K562 (cell line): Measurements from ENCODE around the gene CCDC33. TPM values are rescaled to one million over a fixed set of nuclear protein-coding genes. Genes with fewer than 3 reads are reported as not detected.

Experiments used
- ATAC-seq: fragments of 200-7000 bp; cut with Tn5 transposase; 3 replicates; pipeline ENCODE4 v1.9.1; 2020; ENCODE audit warnings: moderate library complexity
- BruUV-seq: library from RNA; stranded (reverse); fragments of 400-500 nt; replicated peaks from 2 replicates; lab custom pipeline; 2021; lab: Mats Ljungman, UMichigan
- CTCF ChIA-PET: fragments of 300-600 bp; formaldehyde crosslinking; extraction: SDS; loops from one replicate; lab custom pipeline; 2021; ENCODE audit warnings: low intra/inter-chr PET ratio; lab: Yijun Ruan, JAX
- POLR2A ChIA-PET: fragments of 300-600, 350-650 bp; sonication (Branson Sonifier 250); formaldehyde crosslinking; extraction: SDS; loops from one replicate; lab custom pipeline; 2021; ENCODE audit warnings: antibody characterized with exemption, inconsistent platforms; lab: Yijun Ruan, JAX
- DNase-seq, 4 experiments: peaks; one replicate each; pipeline versions ENCODE4 v3.0.0 to v3.0.0-alpha.2; 2011 to 2018; ENCODE audit warnings: low spot score in 3 of 4, mixed read lengths in 3 of 4; ENCODE audit errors: extremely low read depth in 1 of 4
- FAIRE-seq: peaks from 2 replicates; lab custom pipeline; 2011; peaks lifted over from hg19 to GRCh38; lab: Jason Lieb, UNC
- H2AFZ ChIP-seq: 2 replicates; pipeline ENCODE4 v1.6.0; 2011; ENCODE audit warnings: low read depth, low read length, control low read depth, inconsistent platforms
- H3K27ac ChIP-seq: fragments of 200-600 bp; 3 replicates; pipeline ENCODE4 v1.8.0; 2011; ENCODE audit warnings: low read depth, mild to moderate bottlenecking, control low read depth, inconsistent platforms, low read length, moderate library complexity, mixed read lengths; ENCODE audit errors: extremely low read depth
- H3K27me3 ChIP-seq, 2 experiments: fragments of 300-600 bp in 1 of 2; 2 replicates in 1 of 2; 3 replicates in 1 of 2; pipeline versions ENCODE4 v1.6.0 to v1.8.0; 2011; ENCODE audit warnings: inconsistent platforms in 2 of 2, low read length in 2 of 2, mild to moderate bottlenecking in 1 of 2, mixed read lengths in 1 of 2, moderate library complexity in 1 of 2; ENCODE audit not compliant: control insufficient read depth in 2 of 2, insufficient read depth in 2 of 2
- H3K36me3 ChIP-seq: fragments of 300-600 bp; 3 replicates; pipeline ENCODE4 v1.8.0; 2011; ENCODE audit warnings: mild to moderate bottlenecking, low read length, inconsistent platforms; ENCODE audit not compliant: control insufficient read depth, insufficient read depth
- H3K4me1 ChIP-seq, 2 experiments: fragments of 200-600 bp in 1 of 2; replicated peaks in 1 of 2; 2 replicates in 1 of 2; 3 replicates in 1 of 2; pipeline versions ENCODE4 v1.5.1 to v1.8.0; 2011; ENCODE audit warnings: inconsistent platforms in 2 of 2, low read length in 2 of 2, mild to moderate bottlenecking in 1 of 2, mixed read lengths in 1 of 2, moderate library complexity in 1 of 2; ENCODE audit not compliant: control insufficient read depth in 2 of 2, insufficient read depth in 2 of 2
- H3K4me2 ChIP-seq: 2 replicates; pipeline ENCODE4 v1.6.1; 2011; ENCODE audit warnings: low read length, control low read depth, inconsistent platforms, mixed read lengths; ENCODE audit not compliant: insufficient read depth
- H3K4me3 ChIP-seq: fragments of 200-600 bp; sonication (generic), shearing (Covaris generic); 2 replicates; pipeline ENCODE4 v1.5.1; 2016; ENCODE audit warnings: control low read depth, inconsistent platforms
- H3K79me2 ChIP-seq: fragments of 200-600 bp; 3 replicates; pipeline ENCODE4 v1.8.0; 2011; ENCODE audit warnings: low read length, inconsistent platforms; ENCODE audit not compliant: control insufficient read depth, insufficient read depth
- H3K9ac ChIP-seq, 2 experiments: 2 replicates each; pipeline versions ENCODE4 v1.6.0 to v1.6.1; 2011; ENCODE audit warnings: low read depth in 2 of 2, low read length in 2 of 2, control low read depth in 1 of 2, inconsistent platforms in 1 of 2, mild to moderate bottlenecking in 1 of 2, mixed read lengths in 1 of 2; ENCODE audit not compliant: insufficient read depth in 1 of 2
- H3K9me1 ChIP-seq: one replicate; pipeline ENCODE4 v1.6.0; 2011; ENCODE audit warnings: inconsistent platforms, mild to moderate bottlenecking, low read length, moderate library complexity; ENCODE audit not compliant: control insufficient read depth, insufficient read depth
- H3K9me3 ChIP-seq: replicated peaks from 2 replicates; pipeline ENCODE4 v1.5.1; 2011; ENCODE audit warnings: low read depth, low read length, inconsistent platforms; ENCODE audit not compliant: control insufficient read depth, insufficient read depth
- H4K20me1 ChIP-seq: replicated peaks from 2 replicates; pipeline ENCODE4 v1.6.1; 2011; ENCODE audit warnings: low read length, inconsistent platforms, mixed read lengths; ENCODE audit not compliant: control insufficient read depth, insufficient read depth
- KDM1A ChIP-seq, 2 experiments: fragments of 450-650 bp; IDR thresholded peaks; 2 replicates each; pipeline ENCODE4 v1.6.1; 2016; ENCODE audit warnings: mild to moderate bottlenecking in 2 of 2
- MTA2 ChIP-seq: fragments of 450-650 bp; IDR thresholded peaks from 2 replicates; pipeline ENCODE4 v1.6.1; 2016; ENCODE audit warnings: low read depth
- RBM25 ChIP-seq: fragments of 200-400 bp; formaldehyde crosslinking; IDR thresholded peaks from 2 replicates; pipeline ENCODE4 v1.6.1; 2018; ENCODE audit warnings: low read length, low read depth, moderate library complexity; ENCODE audit not compliant: severe bottlenecking
- SMARCB1 ChIP-seq: IDR thresholded peaks from 2 replicates; pipeline ENCODE4 v1.6.1; 2011; ENCODE audit warnings: improper control_type of control experiment, low read depth; ENCODE audit not compliant: insufficient read length
- TAF15 ChIP-seq: fragments of 200-400 bp; formaldehyde crosslinking; IDR thresholded peaks from 2 replicates; pipeline ENCODE4 v1.6.1; 2017; ENCODE audit warnings: mild to moderate bottlenecking, low read depth, low read length, moderate library complexity
- WGBS: fragments of 100-300 bp; shearing (Covaris generic); methylation state at CpG from one replicate; pipeline ENCODE4 v1.1.6; 2016; ENCODE audit warnings: low coverage, mixed read lengths; ENCODE audit not compliant: insufficient coverage; ENCODE audit errors: missing lambda C conversion rate; 5-methylcytosine and 5-hydroxymethylcytosine counted together
- in situ Hi-C: fragments of 300-500 bp; cut with MboI; formaldehyde crosslinking; loops from 4 replicates; pipeline ENCODE4 v1.15.0; 2018; ENCODE audit warnings: inconsistent platforms, mixed read lengths
- intact Hi-C: fragments of 100-400 bp; cut with micrococcal nuclease; formaldehyde crosslinking; loops from 2 replicates; pipeline ENCODE4 v1.14.2; 2022
- polyA plus RNA-seq, 8 experiments: library from polyadenylated mRNA; depleted of rRNA in 4 of 8; stranded (reverse) in 5 of 8; unstranded in 3 of 8; fragments of >200 nt; fragmentation: Nextera tagmentation in 2 of 8; fragmentation: Illumina TruSeq in 1 of 8; extraction: Ambion mirVana in 2 of 8; extraction: Trizol in 1 of 8; gene quantifications; 2 replicates each; pipeline versions ENCODE4 v1.2.1 to v1.2.3, GENCODE V29; 2011 to 2014; ENCODE audit warnings: inconsistent platforms in 1 of 8, missing spikeins in 1 of 8
- total RNA-seq, 7 experiments: library from RNA; depleted of rRNA in 6 of 7; stranded (reverse); fragments of >200 nt in 6 of 7; fragmentation: Illumina TruSeq in 2 of 7; extraction: Trizol in 2 of 7; gene quantifications; 2 replicates each; pipeline versions ENCODE4 v1.2.1 to v1.2.3, GENCODE V29; 2011 to 2021; ENCODE audit warnings: low replicate concordance in 1 of 7
- TF ChIP-seq, protein P1 (sequence below): fragments of 250-450 bp; sonication (Bioruptor Pico); IDR thresholded peaks from 2 replicates; pipeline ENCODE4 v1.5.0; 2021
- TF ChIP-seq, protein P2 (sequence below): fragments of 450-650 bp; IDR thresholded peaks from 2 replicates; pipeline ENCODE4 v1.6.1; 2016; ENCODE audit warnings: low read depth
- TF ChIP-seq, protein P3 (sequence below): fragments of 200-800 bp; sonication (Bioruptor generic); IDR thresholded peaks from 2 replicates; pipeline ENCODE4 v1.6.1; 2017; ENCODE audit warnings: missing genetic modification characterization, missing compliant biosample characterization

CCDC33 gene
- total and polyA plus RNA-seq, 9 of the 15 experiments (the other 6 are each of a cell fraction or from before 2014, with no cell fraction given): 0.08 to 1.1 (median 0.15) TPM; not detected in 4

DNA sequence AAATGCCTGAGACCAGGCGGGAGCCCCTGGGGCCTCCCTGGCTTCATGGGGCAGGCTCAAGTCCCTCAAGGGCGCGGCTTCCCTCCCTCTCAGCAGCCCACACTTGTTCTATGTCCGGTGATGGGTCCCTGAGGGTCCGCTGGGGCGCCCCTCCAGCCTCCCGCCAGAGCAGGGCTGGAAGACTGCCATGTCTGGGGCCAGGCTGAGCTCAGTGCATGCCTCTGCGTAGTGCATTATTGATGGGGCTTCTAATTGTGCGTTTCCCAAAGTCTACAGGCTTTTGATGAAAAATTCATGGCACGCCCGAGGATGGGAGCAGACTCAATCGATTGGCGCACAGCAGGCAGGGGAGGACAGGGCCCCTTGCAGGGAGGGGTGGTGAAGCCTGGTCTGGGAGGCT lies 80.0 kb downstream of the CCDC33 start (continued):
- TF ChIP-seq RBM25: no peak
- no peak for TF ChIP-seq MTA2
- TF ChIP-seq TAF15: no peak
- TF ChIP-seq, protein P1, sequence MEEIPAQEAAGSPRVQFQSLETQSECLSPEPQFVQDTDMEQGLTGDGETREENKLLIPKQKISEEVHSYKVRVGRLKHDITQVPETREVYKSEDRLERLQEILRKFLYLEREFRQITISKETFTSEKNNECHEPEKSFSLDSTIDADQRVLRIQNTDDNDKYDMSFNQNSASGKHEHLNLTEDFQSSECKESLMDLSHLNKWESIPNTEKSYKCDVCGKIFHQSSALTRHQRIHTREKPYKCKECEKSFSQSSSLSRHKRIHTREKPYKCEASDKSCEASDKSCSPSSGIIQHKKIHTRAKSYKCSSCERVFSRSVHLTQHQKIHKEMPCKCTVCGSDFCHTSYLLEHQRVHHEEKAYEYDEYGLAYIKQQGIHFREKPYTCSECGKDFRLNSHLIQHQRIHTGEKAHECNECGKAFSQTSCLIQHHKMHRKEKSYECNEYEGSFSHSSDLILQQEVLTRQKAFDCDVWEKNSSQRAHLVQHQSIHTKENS (CRISPR knock-in tag): no peak
- no peak for TF ChIP-seq SMARCB1

DNA sequence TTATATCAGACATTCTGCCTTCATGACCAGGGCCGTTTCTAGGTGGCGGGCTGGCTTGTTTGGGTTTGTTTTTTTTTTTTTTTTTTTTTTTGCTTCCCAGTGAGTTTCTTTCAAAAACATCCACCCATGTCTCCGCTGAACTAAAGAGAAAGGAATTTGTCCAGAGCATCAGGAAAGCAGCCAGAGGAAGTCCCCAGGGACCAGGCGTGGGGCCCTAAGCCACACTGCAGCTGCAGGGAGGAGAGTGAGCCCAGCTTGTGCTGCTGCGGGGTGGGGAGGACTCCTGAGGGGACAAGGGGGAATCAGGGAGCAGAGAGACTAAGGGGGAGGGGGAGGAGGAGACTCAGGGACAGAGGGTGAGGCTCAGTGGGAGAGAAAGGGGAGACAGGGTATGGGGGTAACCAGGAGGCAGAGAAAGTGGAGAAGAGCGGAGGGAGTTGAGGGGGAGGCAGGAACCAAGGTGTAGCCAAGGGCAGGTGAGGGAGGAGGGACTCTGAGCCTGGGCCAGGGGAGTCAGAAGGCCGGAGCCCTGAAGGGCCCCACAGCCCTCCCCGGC lies 81.8 kb downstream of the CCDC33 start:
- no peak for DNase-seq
- ATAC-seq: no peak
- POLR2A ChIA-PET: no interaction called here
- Histone ChIP-seq H3K9me3 (no peaks in the 10 kb centered on the region), H4K20me1 (peaks cover 5% of the 10 kb centered on the region), H3K9ac (0 out of 4 replicates have a peak overlapping the region, but pooled peaks of 1 of the 2 experiments have one; percentile 40), H3K4me2 (no peak overlapping the region), H3K9me1 (no peaks in the 10 kb centered on the region), H3K27ac (no peak overlapping the region), H3K79me2 (no peaks in the 10 kb centered on the region), H3K4me1 (peaks cover 16 to 17% of the 10 kb centered on the region in 2 experiments), H3K36me3 (no peaks in the 10 kb centered on the region), H3K27me3 (no peaks in the 10 kb centered on the region; a peak in 1 of 5 replicates), H3K4me3 (no peak overlapping the region), H2AFZ (no peak overlapping the region)
- CTCF ChIA-PET: no interaction called here
- no peak for FAIRE-seq
- TF ChIP-seq, protein P2, sequence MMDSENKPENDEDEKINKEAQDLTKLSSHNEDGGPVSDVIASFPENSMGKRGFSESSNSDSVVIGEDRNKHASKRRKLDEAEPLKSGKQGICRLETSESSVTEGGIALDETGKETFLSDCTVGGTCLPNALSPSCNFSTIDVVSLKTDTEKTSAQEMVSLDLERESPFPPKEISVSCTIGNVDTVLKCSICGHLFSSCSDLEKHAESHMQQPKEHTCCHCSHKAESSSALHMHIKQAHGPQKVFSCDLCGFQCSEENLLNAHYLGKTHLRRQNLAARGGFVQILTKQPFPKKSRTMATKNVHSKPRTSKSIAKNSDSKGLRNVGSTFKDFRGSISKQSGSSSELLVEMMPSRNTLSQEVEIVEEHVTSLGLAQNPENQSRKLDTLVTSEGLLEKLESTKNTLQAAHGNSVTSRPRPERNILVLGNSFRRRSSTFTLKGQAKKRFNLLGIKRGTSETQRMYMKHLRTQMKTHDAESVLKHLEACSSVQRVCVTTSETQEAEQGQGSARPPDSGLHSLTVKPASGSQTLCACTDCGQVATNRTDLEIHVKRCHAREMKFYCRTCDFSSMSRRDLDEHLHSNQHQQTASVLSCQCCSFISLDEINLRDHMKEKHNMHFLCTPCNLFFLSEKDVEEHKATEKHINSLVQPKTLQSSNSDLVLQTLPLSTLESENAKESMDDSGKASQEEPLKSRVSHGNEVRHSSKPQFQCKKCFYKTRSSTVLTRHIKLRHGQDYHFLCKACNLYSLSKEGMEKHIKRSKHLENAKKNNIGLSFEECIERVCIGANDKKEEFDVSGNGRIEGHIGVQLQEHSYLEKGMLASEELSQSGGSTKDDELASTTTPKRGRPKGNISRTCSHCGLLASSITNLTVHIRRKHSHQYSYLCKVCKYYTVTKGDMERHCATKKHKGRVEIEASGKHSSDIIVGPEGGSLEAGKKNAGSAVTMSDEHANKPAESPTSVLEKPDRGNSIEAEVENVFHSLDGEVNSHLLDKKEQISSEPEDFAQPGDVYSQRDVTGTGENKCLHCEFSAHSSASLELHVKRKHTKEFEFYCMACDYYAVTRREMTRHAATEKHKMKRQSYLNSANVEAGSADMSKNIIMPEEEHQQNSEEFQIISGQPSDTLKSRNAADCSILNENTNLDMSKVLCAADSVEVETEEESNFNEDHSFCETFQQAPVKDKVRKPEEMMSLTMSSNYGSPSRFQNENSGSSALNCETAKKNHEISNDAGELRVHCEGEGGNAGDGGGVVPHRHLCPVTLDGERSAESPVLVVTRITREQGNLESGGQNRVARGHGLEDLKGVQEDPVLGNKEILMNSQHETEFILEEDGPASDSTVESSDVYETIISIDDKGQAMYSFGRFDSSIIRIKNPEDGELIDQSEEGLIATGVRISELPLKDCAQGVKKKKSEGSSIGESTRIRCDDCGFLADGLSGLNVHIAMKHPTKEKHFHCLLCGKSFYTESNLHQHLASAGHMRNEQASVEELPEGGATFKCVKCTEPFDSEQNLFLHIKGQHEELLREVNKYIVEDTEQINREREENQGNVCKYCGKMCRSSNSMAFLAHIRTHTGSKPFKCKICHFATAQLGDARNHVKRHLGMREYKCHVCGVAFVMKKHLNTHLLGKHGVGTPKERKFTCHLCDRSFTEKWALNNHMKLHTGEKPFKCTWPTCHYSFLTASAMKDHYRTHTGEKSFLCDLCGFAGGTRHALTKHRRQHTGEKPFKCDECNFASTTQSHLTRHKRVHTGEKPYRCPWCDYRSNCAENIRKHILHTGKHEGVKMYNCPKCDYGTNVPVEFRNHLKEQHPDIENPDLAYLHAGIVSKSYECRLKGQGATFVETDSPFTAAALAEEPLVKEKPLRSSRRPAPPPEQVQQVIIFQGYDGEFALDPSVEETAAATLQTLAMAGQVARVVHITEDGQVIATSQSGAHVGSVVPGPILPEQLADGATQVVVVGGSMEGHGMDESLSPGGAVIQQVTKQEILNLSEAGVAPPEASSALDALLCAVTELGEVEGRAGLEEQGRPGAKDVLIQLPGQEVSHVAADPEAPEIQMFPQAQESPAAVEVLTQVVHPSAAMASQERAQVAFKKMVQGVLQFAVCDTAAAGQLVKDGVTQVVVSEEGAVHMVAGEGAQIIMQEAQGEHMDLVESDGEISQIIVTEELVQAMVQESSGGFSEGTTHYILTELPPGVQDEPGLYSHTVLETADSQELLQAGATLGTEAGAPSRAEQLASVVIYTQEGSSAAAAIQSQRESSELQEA: no peak
- peak in 1 of 2 experiments; percentile 55; a peak in 1 of 4 replicates for TF ChIP-seq KDM1A (IDR thresholded peaks at IDR 0.05)
- TF ChIP-seq, protein P3, sequence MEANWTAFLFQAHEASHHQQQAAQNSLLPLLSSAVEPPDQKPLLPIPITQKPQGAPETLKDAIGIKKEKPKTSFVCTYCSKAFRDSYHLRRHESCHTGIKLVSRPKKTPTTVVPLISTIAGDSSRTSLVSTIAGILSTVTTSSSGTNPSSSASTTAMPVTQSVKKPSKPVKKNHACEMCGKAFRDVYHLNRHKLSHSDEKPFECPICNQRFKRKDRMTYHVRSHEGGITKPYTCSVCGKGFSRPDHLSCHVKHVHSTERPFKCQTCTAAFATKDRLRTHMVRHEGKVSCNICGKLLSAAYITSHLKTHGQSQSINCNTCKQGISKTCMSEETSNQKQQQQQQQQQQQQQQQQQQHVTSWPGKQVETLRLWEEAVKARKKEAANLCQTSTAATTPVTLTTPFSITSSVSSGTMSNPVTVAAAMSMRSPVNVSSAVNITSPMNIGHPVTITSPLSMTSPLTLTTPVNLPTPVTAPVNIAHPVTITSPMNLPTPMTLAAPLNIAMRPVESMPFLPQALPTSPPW (CRISPR knock-in tag): peak; percentile 28; the same call in 1 of the 2 replicates
- intact Hi-C loops (no loop called here), in situ Hi-C loops (no loop called here)
- WGBS: 20% methylated on average over 5 of the region's 8 CpGs
- BruUV-seq: no TSS peak
